IPS-NIHi11 (cell line): Measurements from ENCODE around the gene POC1B.

Source experiments
- DNase-seq: peaks from one replicate; pipeline ENCODE4 v3.0.0; 2012; ENCODE audit warnings: mixed read lengths, low spot score

POC1B gene

GRCh38 chr12:89539426-89540223, 13.8 kb upstream of the POC1B start:
- DNase-seq = no peak

- no peak for DNase-seq
Measured at GRCh38 chr12:89538897-89539296, 13.1 kb upstream of the POC1B start.

- no peak for DNase-seq
Measured at GRCh38 chr12:89537389-89537788, 11.5 kb upstream of the POC1B start.

GRCh38 chr12:89529738-89530137, 3.9 kb upstream of the POC1B start:
- DNase-seq = peak; percentile 24

- DNase-seq = no peak
Measured at GRCh38 chr12:89528434-89528833, 2.6 kb upstream of the POC1B start.

GRCh38 chr12:89525305-89525823, 483 bp downstream of the POC1B start:
- DNase-seq = peak; percentile 49

GRCh38 chr12:89524541-89525304, 1.1 kb downstream of the POC1B start, which contains the start of gene GALNT4:
Gene GALNT4, minus strand, starts transcription at chr12:89524796. Its CDS starts 247 bp downstream, at chr12:89524549.
- DNase-seq = peak; percentile 88

- no peak for DNase-seq
Measured at GRCh38 chr12:89523843-89524540, 1.9 kb downstream of the POC1B start.

- DNase-seq = no peak
Measured at GRCh38 chr12:89523393-89523792, 2.5 kb downstream of the POC1B start.

- DNase-seq = no peak
Measured at GRCh38 chr12:89521364-89522223, 4.3 kb downstream of the POC1B start.

GRCh38 chr12:89517720-89518119, 8.1 kb downstream of the POC1B start:
- DNase-seq = no peak

GRCh38 chr12:89516633-89517032, 9.2 kb downstream of the POC1B start:
- DNase-seq = no peak

GRCh38 chr12:89514751-89515150, 11.1 kb downstream of the POC1B start:
- no peak for DNase-seq

GRCh38 chr12:89513544-89513943, 12.3 kb downstream of the POC1B start:
- DNase-seq = no peak

- no peak for DNase-seq
Measured at GRCh38 chr12:89507015-89507824, 18.6 kb downstream of the POC1B start.

- no peak for DNase-seq
Measured at GRCh38 chr12:89506050-89506449, 19.8 kb downstream of the POC1B start.

GRCh38 chr12:89504560-89505346, 21.1 kb downstream of the POC1B start:
- no peak for DNase-seq

- DNase-seq = no peak
Measured at GRCh38 chr12:89501793-89502192, 24.1 kb downstream of the POC1B start.

GRCh38 chr12:89499857-89500256, 26.0 kb downstream of the POC1B start:
- DNase-seq = no peak

- DNase-seq = no peak
Measured at GRCh38 chr12:89497467-89497866, 28.4 kb downstream of the POC1B start.
